ENCODE data around the gene PRKCA.

DNA sequence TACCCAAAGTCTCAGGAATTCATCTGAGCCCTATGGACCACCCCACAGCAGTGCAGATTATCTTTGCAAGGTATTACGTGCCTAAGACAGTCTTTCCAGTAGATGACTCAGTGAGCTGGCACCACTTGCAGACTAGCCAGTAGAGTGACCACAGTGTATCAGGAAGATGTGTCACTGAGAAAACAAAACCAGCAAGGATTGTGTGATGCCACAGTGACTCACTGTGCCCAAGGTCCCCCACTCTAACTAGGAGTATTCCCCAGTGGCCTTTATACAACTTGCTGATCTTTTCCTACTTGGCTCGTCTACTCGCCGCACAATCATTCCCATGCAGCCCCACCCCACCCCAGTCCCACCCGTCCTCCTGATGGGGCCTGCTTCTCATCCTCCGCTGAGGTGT, 26.8 kb upstream of the PRKCA start:
- TF ChIP-seq CTCF (IDR thresholded peaks at IDR 0.05; ENCODE audit: extremely low read depth in 1 of 2, insufficient read depth in 1 of 2, low read depth in 1 of 2, low read length in 2 of 2) (no peak), POLR2A (IDR thresholded peaks at IDR 0.05; ENCODE audit: low read depth, low read length) (no peak), EZH2 (IDR thresholded peaks at IDR 0.05; ENCODE audit: borderline replicate concordance, low read depth, low read length, severe bottlenecking) (no peak), POLR2AphosphoS5 (IDR thresholded peaks at IDR 0.05; ENCODE audit: insufficient read depth, low read depth, low read length) (peak; percentile 92), JUN (IDR thresholded peaks at IDR 0.05; ENCODE audit: borderline replicate concordance, insufficient read depth, insufficient read length, low read depth) (peak; percentile 95), GATA2 (IDR thresholded peaks at IDR 0.05; ENCODE audit: insufficient read depth, insufficient read length, low read depth, low read length) (peak; percentile 85), MYC (IDR thresholded peaks at IDR 0.05; ENCODE audit: low read depth, low read length) (no peak), FOS (IDR thresholded peaks at IDR 0.05; ENCODE audit: borderline replicate concordance, insufficient read depth, low read length) (peak; percentile 100)
- TF ChIP-seq, protein P1, sequence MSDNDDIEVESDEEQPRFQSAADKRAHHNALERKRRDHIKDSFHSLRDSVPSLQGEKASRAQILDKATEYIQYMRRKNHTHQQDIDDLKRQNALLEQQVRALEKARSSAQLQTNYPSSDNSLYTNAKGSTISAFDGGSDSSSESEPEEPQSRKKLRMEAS (IDR thresholded peaks at IDR 0.05; ENCODE audit: insufficient read depth, insufficient read length) = no peak

All from endothelial cell of umbilical vein (primary cell).